GM19397 (cell line): ENCODE results near the gene PXMP2.

Source experiments
- ATAC-seq: cut with Tn5 transposase; IDR thresholded peaks from one replicate; pipeline ENCODE4 v1.9.1; 2021; ENCODE audit warnings: mild to moderate bottlenecking, moderate library complexity; ENCODE audit not compliant: unreplicated experiment

The PXMP2 gene

GRCh38 chr12:132687211-132688164, at the start of gene PXMP2, which contains the start of gene POLE:
PXMP2 (plus strand) TSS chr12:132687587; CDS start chr12:132687671, 84 bp downstream.
POLE (minus strand) TSS chr12:132687342; CDS start chr12:132687315, 27 bp downstream.
- ATAC-seq, result peak; percentile 91

- no peak for ATAC-seq
Measured at GRCh38 chr12:132637811-132638210, 49.6 kb upstream of the PXMP2 start.

- ATAC-seq, result no peak
Measured at GRCh38 chr12:132638541-132639408, 48.6 kb upstream of the PXMP2 start.

- no peak for ATAC-seq
Measured at GRCh38 chr12:132639956-132640520, 47.3 kb upstream of the PXMP2 start.

- no peak for ATAC-seq
Measured at GRCh38 chr12:132640936-132641335, 46.5 kb upstream of the PXMP2 start.

- no peak for ATAC-seq
Measured at GRCh38 chr12:132641811-132642650, 45.4 kb upstream of the PXMP2 start.

- ATAC-seq, result no peak
Measured at GRCh38 chr12:132642846-132643835, 44.2 kb upstream of the PXMP2 start.

GRCh38 chr12:132646850-132647249, 40.5 kb upstream of the PXMP2 start:
- ATAC-seq, result no peak

GRCh38 chr12:132647858-132648257, 39.5 kb upstream of the PXMP2 start:
- no peak for ATAC-seq

GRCh38 chr12:132648616-132649225, 38.7 kb upstream of the PXMP2 start:
- no peak for ATAC-seq

GRCh38 chr12:132649226-132649945, 38.0 kb upstream of the PXMP2 start:
- no peak for ATAC-seq

GRCh38 chr12:132651444-132652100, 35.8 kb upstream of the PXMP2 start:
- no peak for ATAC-seq

- ATAC-seq, result no peak
Measured at GRCh38 chr12:132653567-132654290, 33.7 kb upstream of the PXMP2 start.

GRCh38 chr12:132657004-132657727, 30.2 kb upstream of the PXMP2 start:
- ATAC-seq, result no peak

- no peak for ATAC-seq
Measured at GRCh38 chr12:132658149-132658894, 29.1 kb upstream of the PXMP2 start.
